ENCODE measurements around the gene BTBD9.
A peak's percentile ranks its signal among the peaks of the same experiment; 100 is the strongest.

BTBD9 gene

GRCh38 chr6:38323216-38323615 lies 316.5 kb downstream of the BTBD9 start:
- no peak for DNase-seq

GRCh38 chr6:38322138-38322537 lies 317.6 kb downstream of the BTBD9 start:
- DNase-seq: no peak

- no peak for DNase-seq
These were observed 318.9 kb downstream of the BTBD9 start for GRCh38 chr6:38320843-38321242.

GRCh38 chr6:38320358-38320757 lies 319.4 kb downstream of the BTBD9 start:
- DNase-seq: no peak

- no peak for DNase-seq
These were observed 320.2 kb downstream of the BTBD9 start for GRCh38 chr6:38319256-38320212.

- DNase-seq: no peak
These were observed 323.4 kb downstream of the BTBD9 start for GRCh38 chr6:38316099-38316868.

GRCh38 chr6:38311201-38311600 lies 328.5 kb downstream of the BTBD9 start:
- no peak for DNase-seq

- peak; percentile 50 for DNase-seq
These were observed 329.7 kb downstream of the BTBD9 start for GRCh38 chr6:38310061-38310460.

- DNase-seq: no peak
These were observed 332.0 kb downstream of the BTBD9 start for GRCh38 chr6:38307740-38308139.

GRCh38 chr6:38306931-38307330 lies 332.8 kb downstream of the BTBD9 start:
- no peak for DNase-seq

- no peak for DNase-seq
These were observed 333.6 kb downstream of the BTBD9 start for GRCh38 chr6:38305995-38306681.

- no peak for DNase-seq
These were observed 336.9 kb downstream of the BTBD9 start for GRCh38 chr6:38302838-38303237.

GRCh38 chr6:38302081-38302480 lies 337.6 kb downstream of the BTBD9 start:
- no peak for DNase-seq

- no peak for DNase-seq
These were observed 349.5 kb downstream of the BTBD9 start for GRCh38 chr6:38290133-38290799.

- DNase-seq: no peak
These were observed 352.2 kb downstream of the BTBD9 start for GRCh38 chr6:38287487-38287886.

GRCh38 chr6:38284802-38285394 lies 354.8 kb downstream of the BTBD9 start:
- DNase-seq: no peak

GRCh38 chr6:38283734-38284362 lies 355.9 kb downstream of the BTBD9 start:
- no peak for DNase-seq

GRCh38 chr6:38282911-38283310 lies 356.8 kb downstream of the BTBD9 start:
- no peak for DNase-seq

- no peak for DNase-seq
These were observed 358.6 kb downstream of the BTBD9 start for GRCh38 chr6:38281126-38281525.

- DNase-seq: no peak
These were observed 359.7 kb downstream of the BTBD9 start for GRCh38 chr6:38279963-38280588.

- no peak for DNase-seq
These were observed 360.3 kb downstream of the BTBD9 start for GRCh38 chr6:38279423-38279822.

All from midbrain (tissue), 1 donor.